Pancreas (tissue), 10 donors: Measurements from ENCODE around the gene DOCK1. TPM values are rescaled to one million over a fixed set of nuclear protein-coding genes. Genes with fewer than 3 reads are reported as not detected.
A peak's percentile ranks its signal among the peaks of the same experiment; 100 is the strongest.
"Not testable (repeated sequence)": the region's sequence is repeated elsewhere in the genome, so short reads cannot be mapped to it uniquely, and the experiment has no call there.

Experiments
- ATAC-seq, 4 donors: fragments of 200-7000 bp; cut with Tn5 transposase; one replicate each; pipeline versions ENCODE4 v1.8.0 to v1.9.1; 2020; ENCODE audit warnings: mild to moderate bottlenecking in 4 of 4, moderate library complexity in 4 of 4
- DNase-seq, 6 donors: peaks; one replicate each; pipeline ENCODE4 v3.0.0-alpha.2; 2020
- FAIRE-seq: peaks from 2 replicates; lab custom pipeline; 2012; peaks lifted over from hg19 to GRCh38; lab: Jason Lieb, UNC
- H3K27ac ChIP-seq, 4 donors: fragments of 200-600 bp; sonication (generic); 1 replicate in 3 of 4; 2 replicates in 1 of 4; pipeline versions ENCODE4 v1.5.0 to v1.8.0; 2020
- H3K27me3 ChIP-seq, 4 donors: fragments of 200-600 bp; one replicate each; pipeline ENCODE4 v1.8.0; 2021
- H3K36me3 ChIP-seq, 3 donors: fragments of 200-600 bp; sonication (generic) in 1 of 3; one replicate each; pipeline versions ENCODE4 v1.5.0 to v1.8.0; 2020 to 2021
- H3K4me1 ChIP-seq, 3 donors: fragments of 200-600 bp; one replicate each; pipeline ENCODE4 v1.8.0; 2021
- H3K4me3 ChIP-seq, 4 donors: fragments of 200-600 bp; sonication (generic) in 2 of 4; one replicate each; pipeline versions ENCODE4 v1.5.0 to v1.8.0; 2020 to 2021
- H3K9me3 ChIP-seq, 4 donors: fragments of 200-600 bp; one replicate each; pipeline ENCODE4 v1.8.0; 2021
- CTCF ChIP-seq, 4 donors: fragments of 200-600 bp; sonication (generic) in 3 of 4; IDR thresholded peaks; one replicate each; pipeline versions ENCODE4 v1.5.0 to v1.8.0; 2021; ENCODE audit warnings: antibody characterized with exemption in 4 of 4
- WGBS, 2 donors: extraction: QIAGEN DNeasy Blood & Tissue Kit; methylation state at CpG; one replicate each; pipeline ENCODE4 v1.1.7; 2013; 5-methylcytosine and 5-hydroxymethylcytosine counted together
- intact Hi-C, 3 donors: fragments of 100-400 bp; cut with DNase I; formaldehyde crosslinking; loops; one replicate each; pipeline versions ENCODE4 v1.11.1 to v1.14.2; 2022
- polyA plus RNA-seq, 2 donors: library from polyadenylated mRNA; stranded (reverse); fragments of 200-250 nt; gene quantifications; one replicate each; pipeline ENCODE4 v1.2.3, GENCODE V29; 2013
- total RNA-seq, 6 donors: library from RNA; stranded (reverse); fragmentation: NEBNext Ultra II Directional in 4 of 6; extraction: Animal tissue kit (Norgen Biotek cat#: 25700) in 4 of 6; gene quantifications; one replicate each; pipeline versions ENCODE4 v1.2.1 to v1.2.4, GENCODE V29; 2021 to 2023
- donor health status: healthy with polysubstance abuse.
- donor health status: DM: no; HTN: no; CAD: no; lungs with moderate emphysema.
- donor health status: DM: no; HTN: no; CAD: no.
- donor health status: control.
- donor health status: control.
- donor health status: Bipolar disorder and iron deficiency.
- donor health status: DM: yes; HTN: yes; CAD: no.
- donor health status: DM: no; HTN: no; CAD: no.
- donor health status: DM: no; HTN: no; CAD: no.
- donor health status: DM: yes; HTN: yes; CAD: no.

DOCK1 gene
- total and polyA plus RNA-seq, 8 donors: 12.1 to 38.6 (median 24.2) TPM

- no peaks in the 10 kb centered on the region for H3K27me3 ChIP-seq
- 95 to 98% methylated on average over 6 of the region's 6 CpGs for WGBS, 2 donors
- H3K4me1 ChIP-seq: peaks cover 0 to 3% (median 0%) of the 10 kb centered on the region in 3 donors
- TF ChIP-seq CTCF (IDR thresholded peaks at IDR 0.05): no peak
- H3K36me3 ChIP-seq: no peaks in the 10 kb centered on the region
- no peak overlapping the region for H3K27ac ChIP-seq
- ATAC-seq: no peak
- intact Hi-C loops: no loop called here
- DNase-seq: no peak
- H3K4me3 ChIP-seq: no peak overlapping the region
- no peaks in the 10 kb centered on the region for H3K9me3 ChIP-seq
- FAIRE-seq: no peak
Observed at GRCh38 chr10:127296696-127297095, 391.5 kb downstream of the DOCK1 start.

GRCh38 chr10:127298381-127298780 lies 393.2 kb downstream of the DOCK1 start:
- no peak for FAIRE-seq
- intact Hi-C loops: no loop called here
- ATAC-seq: no peak
- peaks cover 0 to 3% (median 0%) of the 10 kb centered on the region in 3 donors for H3K4me1 ChIP-seq
- H3K36me3 ChIP-seq: no peaks in the 10 kb centered on the region
- no peaks in the 10 kb centered on the region for H3K27me3 ChIP-seq
- no peak overlapping the region for H3K27ac ChIP-seq
- DNase-seq: no peak
- 81 to 96% methylated on average over 4 of the region's 4 CpGs for WGBS, 2 donors
- no peak for TF ChIP-seq CTCF (IDR thresholded peaks at IDR 0.05)
- H3K4me3 ChIP-seq: no peak overlapping the region
- no peaks in the 10 kb centered on the region for H3K9me3 ChIP-seq

GRCh38 chr10:127299192-127299591 lies 394.0 kb downstream of the DOCK1 start:
- ATAC-seq, FAIRE-seq, H3K4me3 ChIP-seq, H3K27ac ChIP-seq, H3K4me1 ChIP-seq, DNase-seq, intact Hi-C loops, H3K36me3 ChIP-seq, H3K27me3 ChIP-seq, H3K9me3 ChIP-seq: not testable (repeated sequence)
- WGBS, 2 donors: 98 to 99% methylated on average over 11 of the region's 11 CpGs

GRCh38 chr10:127299956-127300689 lies 394.9 kb downstream of the DOCK1 start:
- Histone ChIP-seq H3K9me3 (no peaks in the 10 kb centered on the region), H3K27ac (peak overlapping the region in 3 of 4 donors; percentile 49 to 78 (median 61)), H3K27me3 (no peaks in the 10 kb centered on the region), H3K4me3 (no peak overlapping the region), H3K36me3 (no peaks in the 10 kb centered on the region), H3K4me1 (peaks cover 0 to 3% (median 0%) of the 10 kb centered on the region in 3 donors)
- ATAC-seq (peak in 1 of 4 donors; percentile 6), FAIRE-seq (no peak), DNase-seq (no peak)
- 77 to 83% methylated on average over 13 of the region's 13 CpGs for WGBS, 2 donors
- TF ChIP-seq CTCF (IDR thresholded peaks at IDR 0.05): no peak
- intact Hi-C loops: no loop called here

- DNase-seq: peak in 2 of 6 donors; percentile 11 to 34
- no peaks in the 10 kb centered on the region for H3K36me3 ChIP-seq
- TF ChIP-seq CTCF (IDR thresholded peaks at IDR 0.05): no peak
- FAIRE-seq: no peak
- WGBS, 2 donors: 66 to 67% methylated on average over 11 of the region's 11 CpGs
- intact Hi-C loops: no loop called here
- no peak overlapping the region for H3K4me3 ChIP-seq
- H3K27me3 ChIP-seq: no peaks in the 10 kb centered on the region
- H3K27ac ChIP-seq: peak overlapping the region in 3 of 4 donors; percentile 49 to 78 (median 61)
- peak; percentile 72 to 92 (median 89) for ATAC-seq
- H3K9me3 ChIP-seq: no peaks in the 10 kb centered on the region
- H3K4me1 ChIP-seq: peaks cover 0 to 3% (median 0%) of the 10 kb centered on the region in 3 donors
Observed at GRCh38 chr10:127300868-127301321, 395.7 kb downstream of the DOCK1 start.
